CD4-positive, CD25-positive, alpha-beta regulatory T cell (primary cell): Measurements from ENCODE around the gene ACTL8. TPM values are rescaled to one million over a fixed set of nuclear protein-coding genes. Genes with fewer than 3 reads are reported as not detected.

Experiments
- ATAC-seq, 2 donors: fragments of 150-1000 bp; cut with Tn5 transposase; one replicate each; pipeline ENCODE4 v1.10.0; 2021; ENCODE audit warnings: low read depth in 2 of 2, moderate number of reproducible peaks in 2 of 2, moderate library complexity in 1 of 2
- DNase-seq, 3 donors: peaks; one replicate each; pipeline versions ENCODE4 v3.0.0 to v3.0.0-alpha.2; 2012 to 2022; ENCODE audit warnings: mixed read lengths in 1 of 3
- H3K27ac ChIP-seq: one replicate; pipeline ENCODE4 v1.7.0; 2013; ENCODE audit warnings: mild to moderate bottlenecking, low read length; ENCODE audit not compliant: insufficient read depth, poor library complexity, severe bottlenecking
- H3K27me3 ChIP-seq: one replicate; pipeline ENCODE4 v1.7.0; 2013; ENCODE audit warnings: low read length; ENCODE audit not compliant: control insufficient read depth, insufficient read depth
- H3K36me3 ChIP-seq: one replicate; pipeline ENCODE4 v1.7.0; 2013; ENCODE audit warnings: mild to moderate bottlenecking, low read length, moderate library complexity; ENCODE audit not compliant: control insufficient read depth, insufficient read depth
- H3K4me1 ChIP-seq: 2 replicates; pipeline ENCODE4 v1.7.0; 2013; ENCODE audit warnings: mild to moderate bottlenecking, low read length; ENCODE audit not compliant: insufficient read depth, control insufficient read depth, poor library complexity, severe bottlenecking
- H3K4me3 ChIP-seq: one replicate; pipeline ENCODE4 v1.7.0; 2013; ENCODE audit warnings: low read depth, mild to moderate bottlenecking, low read length, moderate library complexity
- H3K9me3 ChIP-seq, 2 experiments: 1 replicate in 1 of 2; 2 replicates in 1 of 2; pipeline ENCODE4 v1.7.0; 2013; ENCODE audit warnings: low read length in 2 of 2, mild to moderate bottlenecking in 1 of 2, moderate library complexity in 1 of 2; ENCODE audit not compliant: control insufficient read depth in 2 of 2
- H3K27ac Mint-ChIP-seq, 3 donors: one replicate each; pipeline ENCODE4 v1.8.0; 2020 to 2022; ENCODE audit warnings: mild to moderate bottlenecking in 3 of 3, mixed read lengths in 3 of 3, moderate library complexity in 2 of 3
- H3K27me3 Mint-ChIP-seq: one replicate; pipeline ENCODE4 v1.8.0; 2022; ENCODE audit warnings: mild to moderate bottlenecking, mixed read lengths
- H3K36me3 Mint-ChIP-seq: one replicate; pipeline ENCODE4 v1.8.0; 2020; ENCODE audit warnings: mixed read lengths
- H3K4me1 Mint-ChIP-seq, 4 donors: one replicate each; pipeline ENCODE4 v1.8.0; 2020 to 2022; ENCODE audit warnings: mixed read lengths in 4 of 4, mild to moderate bottlenecking in 1 of 4
- H3K4me3 Mint-ChIP-seq, 4 donors: one replicate each; pipeline ENCODE4 v1.8.0; 2020 to 2022; ENCODE audit warnings: mild to moderate bottlenecking in 4 of 4, mixed read lengths in 4 of 4, moderate library complexity in 3 of 4
- H3K9me3 Mint-ChIP-seq, 7 donors: one replicate each; pipeline ENCODE4 v1.8.0; 2020 to 2022; ENCODE audit warnings: mixed read lengths in 7 of 7, mild to moderate bottlenecking in 3 of 7, moderate library complexity in 2 of 7
- polyA plus RNA-seq, 4 donors: library from polyadenylated mRNA; unstranded; fragments of 300-500 nt; fragmentation: Illumina TruSeq; gene quantifications; one replicate each; pipeline ENCODE4 v1.2.3, GENCODE V29; 2021
- total RNA-seq: library from RNA; stranded (reverse); gene quantifications from one replicate; pipeline ENCODE4 v1.2.3, GENCODE V29; 2022

The ACTL8 gene
- total and polyA plus RNA-seq, 5 donors from 2014 or later: not detected

DNA sequence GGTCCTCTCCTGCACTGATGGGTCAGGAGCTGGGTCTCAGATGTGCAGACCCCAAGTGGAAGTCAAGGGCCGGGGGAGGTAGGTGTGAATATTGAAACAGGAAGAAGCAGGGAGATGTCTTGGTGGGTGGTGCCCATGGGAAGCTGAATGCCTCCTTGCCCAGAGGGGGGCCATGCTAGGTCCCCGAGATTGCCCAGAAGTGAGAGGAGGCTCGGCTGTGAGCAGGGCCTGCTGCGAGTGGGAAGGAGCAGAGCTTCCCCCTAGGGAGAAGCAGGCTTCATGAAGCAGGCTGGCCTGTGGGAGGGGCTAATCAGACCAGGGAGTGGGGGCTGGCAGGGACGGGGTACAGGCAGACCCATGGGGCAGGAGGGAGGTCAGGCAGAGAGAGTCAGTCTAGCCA, 87.6 kb downstream of the ACTL8 start:
- no peak overlapping the region for H3K4me3 Mint-ChIP-seq

GRCh38 chr1:17844185-17844826, 89.2 kb downstream of the ACTL8 start:
- peaks cover 0 to 3% (median 0%) of the 10 kb centered on the region in 7 donors for H3K9me3 Mint-ChIP-seq
- Histone ChIP-seq H3K27ac (no peak overlapping the region), H3K36me3 (no peaks in the 10 kb centered on the region), H3K9me3 (no peaks in the 10 kb centered on the region), H3K4me3 (no peak overlapping the region), H3K27me3 (no peaks in the 10 kb centered on the region), H3K4me1 (no peaks in the 10 kb centered on the region)
- no peaks in the 10 kb centered on the region for H3K27me3 Mint-ChIP-seq
- H3K36me3 Mint-ChIP-seq: no peaks in the 10 kb centered on the region
- DNase-seq: no peak
- no peaks in the 10 kb centered on the region for H3K4me1 Mint-ChIP-seq
- no peak for ATAC-seq
- H3K27ac Mint-ChIP-seq: peak overlapping the region in 1 of 3 donors; percentile 20
- no peak overlapping the region for H3K4me3 Mint-ChIP-seq

More for the DNA sequence above, 87.6 kb downstream of the ACTL8 start:
- no peak overlapping the region for H3K27ac Mint-ChIP-seq
- Histone ChIP-seq H3K9me3 (no peaks in the 10 kb centered on the region), H3K4me3 (no peak overlapping the region), H3K27me3 (no peaks in the 10 kb centered on the region), H3K4me1 (no peaks in the 10 kb centered on the region), H3K27ac (no peak overlapping the region), H3K36me3 (no peaks in the 10 kb centered on the region)
- peaks cover 0 to under 1% (median 0%) of the 10 kb centered on the region in 7 donors for H3K9me3 Mint-ChIP-seq
- H3K36me3 Mint-ChIP-seq: no peaks in the 10 kb centered on the region
- no peak for DNase-seq
- no peaks in the 10 kb centered on the region for H3K27me3 Mint-ChIP-seq
- H3K4me1 Mint-ChIP-seq: no peaks in the 10 kb centered on the region
- ATAC-seq: no peak

DNA sequence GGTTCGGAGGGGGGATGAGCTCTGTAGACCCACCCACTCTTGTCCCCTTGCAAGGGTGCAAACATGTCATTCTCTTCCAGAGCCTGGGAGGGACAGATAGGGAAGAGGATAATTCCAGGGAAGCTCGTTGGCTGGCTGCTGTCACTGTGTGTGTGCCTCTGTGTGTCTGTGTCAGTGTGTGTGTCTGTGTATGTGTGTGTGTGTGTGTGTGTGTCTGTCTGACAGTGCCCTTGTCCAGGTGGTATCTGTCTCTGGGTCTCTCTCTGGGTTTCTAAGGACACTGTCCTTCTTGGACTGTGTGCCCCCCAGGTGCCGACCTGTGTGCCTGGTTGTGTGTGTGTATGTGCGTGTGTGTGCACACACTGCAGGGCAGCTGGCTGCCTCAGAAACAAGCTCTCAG, 90.5 kb downstream of the ACTL8 start:
- Mint-ChIP-seq H3K27ac (no peak overlapping the region), H3K36me3 (no peaks in the 10 kb centered on the region), H3K9me3 (peaks cover 0 to 7% (median 0%) of the 10 kb centered on the region in 7 donors), H3K27me3 (no peaks in the 10 kb centered on the region), H3K4me1 (no peaks in the 10 kb centered on the region), H3K4me3 (no peak overlapping the region)
- no peak overlapping the region for H3K4me3 ChIP-seq
- ATAC-seq (no peak), DNase-seq (no peak)
- no peaks in the 10 kb centered on the region for H3K4me1 ChIP-seq
- H3K27me3 ChIP-seq: no peaks in the 10 kb centered on the region
- H3K9me3 ChIP-seq: no peaks in the 10 kb centered on the region
- no peaks in the 10 kb centered on the region for H3K36me3 ChIP-seq
- H3K27ac ChIP-seq: no peak overlapping the region

GRCh38 chr1:17846341-17846740, 91.2 kb downstream of the ACTL8 start:
- Mint-ChIP-seq H3K27me3 (no peaks in the 10 kb centered on the region), H3K4me3 (peak overlapping the region in 1 of 4 donors; percentile 1), H3K36me3 (no peaks in the 10 kb centered on the region), H3K9me3 (peaks cover 0 to 8% (median 0%) of the 10 kb centered on the region in 7 donors), H3K4me1 (no peaks in the 10 kb centered on the region), H3K27ac (no peak overlapping the region)
- no peaks in the 10 kb centered on the region for H3K4me1 ChIP-seq
- no peak overlapping the region for H3K4me3 ChIP-seq
- ATAC-seq: no peak
- H3K9me3 ChIP-seq: no peaks in the 10 kb centered on the region
- H3K27me3 ChIP-seq: no peaks in the 10 kb centered on the region
- no peak for DNase-seq
- no peak overlapping the region for H3K27ac ChIP-seq
- no peaks in the 10 kb centered on the region for H3K36me3 ChIP-seq

- Mint-ChIP-seq H3K36me3 (no peaks in the 10 kb centered on the region), H3K4me3 (no peak overlapping the region), H3K27me3 (no peaks in the 10 kb centered on the region), H3K9me3 (peaks cover 0 to 8% (median 0%) of the 10 kb centered on the region in 7 donors), H3K27ac (no peak overlapping the region), H3K4me1 (no peaks in the 10 kb centered on the region)
- ATAC-seq (no peak), DNase-seq (no peak)
- H3K27me3 ChIP-seq: no peaks in the 10 kb centered on the region
- H3K27ac ChIP-seq: no peak overlapping the region
- no peaks in the 10 kb centered on the region for H3K4me1 ChIP-seq
- H3K4me3 ChIP-seq: no peak overlapping the region
- no peaks in the 10 kb centered on the region for H3K9me3 ChIP-seq
- no peaks in the 10 kb centered on the region for H3K36me3 ChIP-seq
Observed at GRCh38 chr1:17847111-17847510, 92.0 kb downstream of the ACTL8 start.

- Histone ChIP-seq H3K36me3 (no peaks in the 10 kb centered on the region), H3K9me3 (no peaks in the 10 kb centered on the region), H3K4me1 (no peaks in the 10 kb centered on the region), H3K4me3 (no peak overlapping the region), H3K27me3 (no peaks in the 10 kb centered on the region), H3K27ac (no peak overlapping the region)
- ATAC-seq (no peak), DNase-seq (no peak)
- Mint-ChIP-seq H3K27me3 (no peaks in the 10 kb centered on the region), H3K27ac (no peak overlapping the region), H3K36me3 (no peaks in the 10 kb centered on the region), H3K9me3 (peaks cover 0 to 8% (median 0%) of the 10 kb centered on the region in 7 donors), H3K4me1 (no peaks in the 10 kb centered on the region), H3K4me3 (no peak overlapping the region)
Observed at GRCh38 chr1:17849216-17849615, 94.1 kb downstream of the ACTL8 start.

GRCh38 chr1:17851056-17851455, 95.9 kb downstream of the ACTL8 start:
- H3K27me3 ChIP-seq: no peaks in the 10 kb centered on the region
- no peaks in the 10 kb centered on the region for H3K4me1 Mint-ChIP-seq
- H3K9me3 Mint-ChIP-seq: peaks cover 0 to 8% (median 2%) of the 10 kb centered on the region in 7 donors
- H3K36me3 ChIP-seq: no peaks in the 10 kb centered on the region
- H3K4me1 ChIP-seq: no peaks in the 10 kb centered on the region
- H3K27ac ChIP-seq: no peak overlapping the region
- no peak for DNase-seq
- no peak overlapping the region for H3K4me3 Mint-ChIP-seq
- H3K9me3 ChIP-seq: no peaks in the 10 kb centered on the region
- H3K36me3 Mint-ChIP-seq: no peaks in the 10 kb centered on the region
- no peaks in the 10 kb centered on the region for H3K27me3 Mint-ChIP-seq
- ATAC-seq: no peak
- H3K27ac Mint-ChIP-seq: no peak overlapping the region
- H3K4me3 ChIP-seq: no peak overlapping the region

DNA sequence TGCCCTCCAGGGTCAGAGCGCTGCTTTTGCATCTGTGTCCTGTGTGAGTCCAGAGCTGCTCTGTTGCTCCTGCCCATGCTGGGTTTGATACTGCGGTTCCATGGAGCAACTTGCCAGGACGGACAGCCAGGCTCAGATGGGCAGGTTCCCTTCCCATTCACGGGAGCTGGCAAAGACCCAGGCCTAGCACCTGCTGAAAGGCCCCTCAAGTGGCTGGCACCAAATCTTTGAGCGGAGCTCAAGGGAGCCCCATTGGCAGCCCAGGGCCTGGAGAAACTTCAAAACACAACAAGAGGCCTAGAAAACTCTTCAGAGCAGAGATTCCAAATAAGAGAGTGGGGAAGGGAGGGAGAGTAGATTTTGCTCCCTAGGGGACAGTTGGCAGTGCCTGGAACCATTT, 97.2 kb downstream of the ACTL8 start:
- no peaks in the 10 kb centered on the region for H3K36me3 ChIP-seq
- H3K27ac ChIP-seq: no peak overlapping the region
- Mint-ChIP-seq H3K27me3 (no peaks in the 10 kb centered on the region), H3K27ac (no peak overlapping the region), H3K4me3 (no peak overlapping the region), H3K9me3 (peaks cover 0 to 8% (median 2%) of the 10 kb centered on the region in 7 donors), H3K4me1 (no peaks in the 10 kb centered on the region), H3K36me3 (no peaks in the 10 kb centered on the region)
- no peak for ATAC-seq
- no peak overlapping the region for H3K4me3 ChIP-seq
- no peak for DNase-seq
- H3K4me1 ChIP-seq: no peaks in the 10 kb centered on the region
- no peaks in the 10 kb centered on the region for H3K9me3 ChIP-seq
- no peaks in the 10 kb centered on the region for H3K27me3 ChIP-seq
